WTC11 (cell line): ENCODE measurements around the gene CRACR2B.

Experiments used
- ATF6 ChIP-seq: sonication (generic); formaldehyde crosslinking; IDR thresholded peaks from 2 replicates; pipeline ENCODE4 v1.8.1; 2023; ENCODE audit warnings: mild to moderate bottlenecking, missing genetic modification reagents
- CTCF ChIP-seq: fragments of 200-600 bp; IDR thresholded peaks from 2 replicates; pipeline ENCODE4 v1.8.0; 2022; ENCODE audit warnings: antibody characterized with exemption
- E2F1 ChIP-seq: sonication (generic); formaldehyde crosslinking; IDR thresholded peaks from 2 replicates; pipeline ENCODE4 v1.8.0; 2022; ENCODE audit warnings: mild to moderate bottlenecking, missing genetic modification reagents
- E2F5 ChIP-seq: sonication (generic); formaldehyde crosslinking; IDR thresholded peaks from 2 replicates; pipeline ENCODE4 v1.8.1; 2022; ENCODE audit warnings: mild to moderate bottlenecking, moderate library complexity, missing genetic modification reagents
- GRHL2 ChIP-seq: fragments of 250-450 bp; sonication (Bioruptor Pico); IDR thresholded peaks from 2 replicates; pipeline ENCODE4 v1.8.0; 2022; ENCODE audit warnings: mild to moderate bottlenecking, moderate library complexity; ENCODE audit not compliant: insufficient replicate concordance, severe bottlenecking
- NR1H2 ChIP-seq: sonication (generic); formaldehyde crosslinking; IDR thresholded peaks from 2 replicates; pipeline ENCODE4 v1.9.0; 2021; ENCODE audit warnings: mild to moderate bottlenecking, moderate library complexity, missing genetic modification reagents
- NR2C2 ChIP-seq: sonication (generic); formaldehyde crosslinking; IDR thresholded peaks from 2 replicates; pipeline ENCODE4 v1.8.0; 2022; ENCODE audit warnings: mild to moderate bottlenecking, missing genetic modification reagents
- OVOL2 ChIP-seq: fragments of 250-450 bp; sonication (Bioruptor Pico); IDR thresholded peaks from 2 replicates; pipeline ENCODE4 v1.9.0; 2021; ENCODE audit warnings: mild to moderate bottlenecking, borderline replicate concordance
- TEAD4 ChIP-seq: sonication (generic); formaldehyde crosslinking; IDR thresholded peaks from 2 replicates; pipeline ENCODE4 v1.8.0; 2022; ENCODE audit warnings: mild to moderate bottlenecking, missing genetic modification reagents
- USF2 ChIP-seq: sonication (generic); formaldehyde crosslinking; IDR thresholded peaks from 2 replicates; pipeline ENCODE4 v1.8.1; 2023; ENCODE audit warnings: mild to moderate bottlenecking, missing genetic modification reagents, moderate library complexity
- ZMAT4 ChIP-seq: fragments of 250-450 bp; sonication (Bioruptor Pico); IDR thresholded peaks from 2 replicates; pipeline ENCODE4 v1.9.0; 2021; ENCODE audit warnings: mild to moderate bottlenecking
- ZNF138 ChIP-seq: sonication (generic); formaldehyde crosslinking; conservative IDR thresholded peaks from 2 replicates; pipeline ENCODE4 v1.8.1; 2022; ENCODE audit warnings: mild to moderate bottlenecking, moderate library complexity, missing genetic modification reagents
- ZNF425 ChIP-seq: fragments of 250-450 bp; sonication (Bioruptor Pico); conservative IDR thresholded peaks from 2 replicates; pipeline ENCODE4 v1.9.0; 2021; ENCODE audit warnings: mild to moderate bottlenecking
- ZNF671 ChIP-seq: fragments of 250-450 bp; sonication (Bioruptor Pico); IDR thresholded peaks from 2 replicates; pipeline ENCODE4 v1.8.0; 2021; ENCODE audit warnings: mild to moderate bottlenecking

GRCh38 chr11:871472-871871 is 43.8 kb downstream of the CRACR2B start:
- TF ChIP-seq NR2C2: no peak
- TF ChIP-seq CTCF: no peak
- no peak for TF ChIP-seq NR1H2 (CRISPR knock-in tag)
- no peak for TF ChIP-seq OVOL2
- TF ChIP-seq GRHL2: no peak
- no peak for TF ChIP-seq ZNF425
- TF ChIP-seq TEAD4 (CRISPR knock-in tag): no peak
- TF ChIP-seq ZNF138 (CRISPR knock-in tag): no peak
- no peak for TF ChIP-seq E2F5
- TF ChIP-seq E2F1: no peak
- TF ChIP-seq ZMAT4: no peak
- no peak for TF ChIP-seq ATF6 (CRISPR knock-in tag)
- no peak for TF ChIP-seq ZNF671 (CRISPR knock-in tag)
- no peak for TF ChIP-seq USF2 (CRISPR knock-in tag)
